ENCODE data around the gene FBXL19. TPM values are rescaled to one million over a fixed set of nuclear protein-coding genes. Genes with fewer than 3 reads are reported as not detected.

The FBXL19 gene
- total and polyA plus RNA-seq, 9 of the 15 experiments (the other 6 are each of a cell fraction or from before 2014, with no cell fraction given) = 0.13 to 48.0 (median 13.5) TPM; not detected in 1

GRCh38 chr16:30893744-30894539 lies 29.4 kb upstream of the FBXL19 start, which contains the start of gene BCL7C (continued):
- no peak for TF ChIP-seq ZNF717 (CRISPR knock-in tag; IDR thresholded peaks at IDR 0.05)
- TF ChIP-seq TSHZ1 (CRISPR knock-in tag; IDR thresholded peaks at IDR 0.05) = peak; percentile 19; the same call in 1 of the 2 replicates
- TF ChIP-seq CBX3 (IDR thresholded peaks at IDR 0.05; ENCODE audit: borderline replicate concordance in 1 of 2, low read length in 2 of 2) = peak in 1 of 2 experiments; percentile 97; a peak in 2 of 3 replicates
- peak; percentile 50; the same call in 1 of the 2 replicates for TF ChIP-seq TGIF2 (CRISPR knock-in tag; IDR thresholded peaks at IDR 0.05)
- no peak for TF ChIP-seq STAT5B (CRISPR knock-in tag; IDR thresholded peaks at IDR 0.05)
- TF ChIP-seq NFE2L1 (tag; IDR thresholded peaks at IDR 0.05; ENCODE audit: borderline replicate concordance, low read depth) = no peak
- no peak for TF ChIP-seq NFIX (CRISPR knock-in tag; IDR thresholded peaks at IDR 0.05; ENCODE audit: low read depth)
- peak; percentile 86; the same call in 1 of the 2 replicates for TF ChIP-seq ZBTB1 (CRISPR knock-in tag; IDR thresholded peaks at IDR 0.05; ENCODE audit: borderline replicate concordance, low read depth)
- no peak for TF ChIP-seq ZNF253 (CRISPR knock-in tag; conservative IDR thresholded peaks at IDR 0.05)
- peak; percentile 63; the same call in 1 of the 2 replicates for TF ChIP-seq ATF2 (CRISPR knock-in tag; IDR thresholded peaks at IDR 0.05)
- TF ChIP-seq STAG1 (CRISPR knock-in tag; IDR thresholded peaks at IDR 0.05; ENCODE audit: borderline replicate concordance) = peak; percentile 55; the same call in 1 of the 2 replicates
- TF ChIP-seq SRF (CRISPR knock-in tag; IDR thresholded peaks at IDR 0.05) = peak in 1 of 2 experiments; percentile 7; a peak in 2 of 4 replicates
- TF ChIP-seq BRCA1 (IDR thresholded peaks at IDR 0.05) = no peak
- peak; percentile 96; the same call in 1 of the 2 replicates for TF ChIP-seq BRCA1 (CRISPR knock-in tag; IDR thresholded peaks at IDR 0.05)
- TF ChIP-seq RFX1 (IDR thresholded peaks at IDR 0.05) = no peak
- no peak for TF ChIP-seq SFPQ (IDR thresholded peaks at IDR 0.05; ENCODE audit: low read depth, low read length)
- peak; percentile 90; the same call in 1 of the 2 replicates for TF ChIP-seq ZNF232 (CRISPR knock-in tag; IDR thresholded peaks at IDR 0.05)

All from K562 (cell line).